Heart left ventricle (tissue), 16 donors: ENCODE measurements around the gene LRMDA. TPM values are rescaled to one million over a fixed set of nuclear protein-coding genes. Genes with fewer than 3 reads are reported as not detected.

ENCODE experiments used
- ATAC-seq, 4 donors: fragments of 200-7000 bp; cut with Tn5 transposase; one replicate each; pipeline ENCODE4 v1.9.1; 2020 to 2022; ENCODE audit warnings: moderate library complexity in 4 of 4, mild to moderate bottlenecking in 3 of 4, moderate number of reproducible peaks in 1 of 4
- DNase-seq, 5 donors: peaks; one replicate each; pipeline ENCODE4 v3.0.0-alpha.2; 2020
- H3K27ac ChIP-seq, 12 donors: fragments of 200-600 bp; sonication (generic) in 4 of 12; one replicate each; pipeline versions ENCODE4 v1.5.0 to v1.8.0; 2016 to 2022; ENCODE audit warnings: mild to moderate bottlenecking in 2 of 12
- H3K27me3 ChIP-seq, 9 donors: fragments of 200-600 bp; sonication (generic) in 2 of 9; one replicate each; pipeline versions ENCODE4 v1.5.1 to v1.8.0; 2016 to 2022; ENCODE audit warnings: mild to moderate bottlenecking in 3 of 9
- H3K36me3 ChIP-seq, 9 donors: fragments of 200-600 bp; sonication (generic) in 2 of 9; one replicate each; pipeline versions ENCODE4 v1.5.0 to v1.8.0; 2018 to 2022; ENCODE audit warnings: mild to moderate bottlenecking in 2 of 9
- H3K4me1 ChIP-seq, 12 donors: fragments of 200-600 bp; sonication (generic) in 4 of 12; one replicate each; pipeline versions ENCODE4 v1.5.0 to v1.8.0; 2016 to 2022; ENCODE audit warnings: mild to moderate bottlenecking in 3 of 12
- H3K4me3 ChIP-seq, 12 donors: fragments of 200-600 bp; sonication (generic) in 4 of 12; one replicate each; pipeline versions ENCODE4 v1.5.0 to v1.8.0; 2017 to 2022; ENCODE audit warnings: mild to moderate bottlenecking in 9 of 12, moderate library complexity in 4 of 12
- H3K9me3 ChIP-seq, 12 donors: fragments of 200-600 bp; sonication (generic) in 4 of 12; one replicate each; pipeline versions ENCODE4 v1.5.0 to v1.8.0; 2016 to 2022; ENCODE audit warnings: mild to moderate bottlenecking in 1 of 12
- POLR2A ChIP-seq, 2 donors: fragments of 450-650 bp; IDR thresholded peaks; one replicate each; pipeline ENCODE4 v1.6.1; 2017; ENCODE audit warnings: antibody characterized with exemption in 2 of 2, mild to moderate bottlenecking in 2 of 2, moderate library complexity in 2 of 2
- WGBS, 4 donors: extraction: QIAGEN DNeasy Blood & Tissue Kit in 2 of 4; methylation state at CpG; one replicate each; pipeline versions ENCODE4 v1.1.5 to v1.1.7; 2013 to 2018; 5-methylcytosine and 5-hydroxymethylcytosine counted together
- intact Hi-C, 10 donors: fragments of 100-400 bp; cut with DNase I; formaldehyde crosslinking; loops; one replicate each; pipeline versions ENCODE4 v1.11.1 to v1.14.2; 2022
- polyA plus RNA-seq, 2 donors: library from polyadenylated mRNA; stranded (reverse); fragments of 200-250 nt; gene quantifications; one replicate each; pipeline ENCODE4 v1.2.3, GENCODE V29; 2013
- total RNA-seq, 9 donors: library from RNA; depleted of rRNA in 2 of 9; stranded (reverse); fragments of >200 nt in 2 of 9; fragmentation: NEBNext Ultra II Directional in 3 of 9; extraction: Animal tissue kit (Norgen Biotek cat#: 25700) in 3 of 9; gene quantifications; one replicate each; pipeline versions ENCODE4 v1.1.0 to v1.2.4, GENCODE V29; 2016 to 2023
- TF ChIP-seq, protein P1 (sequence below), 12 donors: fragments of 200-600 bp; sonication (generic) in 4 of 12; IDR thresholded peaks; one replicate each; pipeline versions ENCODE4 v1.5.0 to v1.8.0; 2018 to 2022; ENCODE audit warnings: antibody characterized with exemption in 12 of 12, mild to moderate bottlenecking in 5 of 12
- donor health status: ischemic (EF 13 %, LVEDD 7.1; RV severe dilation, severe dysfunction).
- donor health status: healthy with polysubstance abuse.
- donor health status: DM: no; HTN: yes; CAD: no.
- donor health status: DM: no; HTN: no; CAD: no.
- donor health status: ischemic (EF 25% LVEDD 6.9; RV normal size, moderate dysfunction).
- donor health status: ischemic (EF 25% LVEDD 5.7; RV mildly dilated, moderate dysfunction).
- donor health status: healthy.
- donor health status: DM: yes; HTN: yes; CAD: no.
- donor health status: ischemic (EF 35%, LVEDD 5.7; RV mildly dilated, moderate dysfunction).
- donor health status: nonischemic (EF 11% LVEDD 7.7; RV severe dilation, severe dysfunction).
- donor health status: DM: yes; HTN: yes; CAD: no.
- donor health status: PGD.
- donor health status: ischemic (EF 29% LVEDD 5.4; RV normal size, mild dysfunction).
- donor health status: nonischemic (EF 23%, LVEDD 6.1; RV moderate dilation, normal function).

LRMDA gene
- total and polyA plus RNA-seq, 11 donors, result 2.4 to 34.4 (median 14.9) TPM

DNA sequence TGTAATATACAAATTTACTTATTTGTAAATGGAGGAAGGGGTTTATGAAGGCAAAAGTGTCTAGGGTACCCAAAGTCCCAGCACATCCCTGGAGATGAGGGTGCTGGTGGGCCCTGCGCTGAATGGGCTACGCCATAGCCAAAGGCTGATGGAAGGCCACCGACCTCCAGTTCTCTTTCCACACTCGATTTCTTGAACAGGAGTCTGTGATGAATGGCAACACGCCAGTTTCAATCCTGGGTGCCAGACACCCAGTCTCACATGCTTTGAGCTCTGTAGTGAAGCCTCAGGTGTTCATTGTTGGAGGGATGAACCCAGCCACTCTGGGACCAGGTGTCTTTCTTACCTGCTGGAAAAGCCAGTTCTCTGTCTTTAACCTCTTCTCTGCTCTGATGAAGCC is 752 bp downstream of the LRMDA start:
- no peaks in the 10 kb centered on the region for H3K36me3 ChIP-seq
- no peak for ATAC-seq
- 64 to 78% (median 72%) methylated on average over 5 of the region's 5 CpGs for WGBS, 4 donors
- peaks cover 0 to 59% (median 34%) of the 10 kb centered on the region in 12 donors for H3K4me1 ChIP-seq
- H3K27me3 ChIP-seq, result no peaks in the 10 kb centered on the region
- intact Hi-C loops, result loop anchor here in 1 of 10 donors (5.0 kb wide), 1 partner anchor 35 kb away; no protein-coding TSS in a partner anchor
- peak overlapping the region; percentile 54 to 84 (median 70) for H3K4me3 ChIP-seq
- H3K27ac ChIP-seq, result peak overlapping the region in 4 of 12 donors; percentile 75 to 92 (median 80)
- TF ChIP-seq POLR2A (IDR thresholded peaks at IDR 0.05), result no peak
- TF ChIP-seq, protein P1, sequence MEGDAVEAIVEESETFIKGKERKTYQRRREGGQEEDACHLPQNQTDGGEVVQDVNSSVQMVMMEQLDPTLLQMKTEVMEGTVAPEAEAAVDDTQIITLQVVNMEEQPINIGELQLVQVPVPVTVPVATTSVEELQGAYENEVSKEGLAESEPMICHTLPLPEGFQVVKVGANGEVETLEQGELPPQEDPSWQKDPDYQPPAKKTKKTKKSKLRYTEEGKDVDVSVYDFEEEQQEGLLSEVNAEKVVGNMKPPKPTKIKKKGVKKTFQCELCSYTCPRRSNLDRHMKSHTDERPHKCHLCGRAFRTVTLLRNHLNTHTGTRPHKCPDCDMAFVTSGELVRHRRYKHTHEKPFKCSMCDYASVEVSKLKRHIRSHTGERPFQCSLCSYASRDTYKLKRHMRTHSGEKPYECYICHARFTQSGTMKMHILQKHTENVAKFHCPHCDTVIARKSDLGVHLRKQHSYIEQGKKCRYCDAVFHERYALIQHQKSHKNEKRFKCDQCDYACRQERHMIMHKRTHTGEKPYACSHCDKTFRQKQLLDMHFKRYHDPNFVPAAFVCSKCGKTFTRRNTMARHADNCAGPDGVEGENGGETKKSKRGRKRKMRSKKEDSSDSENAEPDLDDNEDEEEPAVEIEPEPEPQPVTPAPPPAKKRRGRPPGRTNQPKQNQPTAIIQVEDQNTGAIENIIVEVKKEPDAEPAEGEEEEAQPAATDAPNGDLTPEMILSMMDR (IDR thresholded peaks at IDR 0.05), result no peak
- DNase-seq, result no peak
- no peaks in the 10 kb centered on the region for H3K9me3 ChIP-seq

DNA sequence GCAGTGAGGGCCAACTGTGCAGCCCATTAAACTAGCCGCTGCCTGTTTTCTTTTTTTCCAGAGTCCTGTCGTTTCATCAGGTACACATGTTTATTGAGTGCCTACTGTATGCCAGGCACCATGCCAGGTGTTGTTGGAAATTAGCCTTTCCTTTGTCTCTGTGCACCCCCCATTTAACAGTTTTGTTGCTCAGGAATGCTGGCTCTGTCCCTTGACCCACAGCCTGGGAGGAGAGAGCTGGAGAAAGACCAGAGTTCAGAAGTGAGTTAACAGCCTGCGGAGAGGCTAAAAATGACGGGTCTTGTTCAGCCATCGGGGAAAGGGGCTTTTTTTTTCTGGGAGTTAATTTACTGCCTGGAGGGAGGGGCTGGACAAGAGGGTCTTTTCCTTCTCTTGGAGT is 1.3 kb downstream of the LRMDA start:
- peak overlapping the region in 4 of 12 donors; percentile 3 to 81 (median 74) for H3K4me3 ChIP-seq
- H3K27me3 ChIP-seq, result no peaks in the 10 kb centered on the region
- ATAC-seq, result no peak
- H3K4me1 ChIP-seq, result peaks cover 0 to 53% (median 31%) of the 10 kb centered on the region in 12 donors
- no peak overlapping the region for H3K27ac ChIP-seq
- H3K9me3 ChIP-seq, result no peaks in the 10 kb centered on the region
- WGBS, 4 donors, result 71 to 77% (median 75%) methylated on average over 5 of the region's 5 CpGs
- intact Hi-C loops, result loop anchor here in 1 of 10 donors (5.0 kb wide), 1 partner anchor 35 kb away; no protein-coding TSS in a partner anchor
- no peak for DNase-seq
- TF ChIP-seq, protein P1 (IDR thresholded peaks at IDR 0.05), result no peak
- no peak for TF ChIP-seq POLR2A (IDR thresholded peaks at IDR 0.05)
- H3K36me3 ChIP-seq, result no peaks in the 10 kb centered on the region

DNA sequence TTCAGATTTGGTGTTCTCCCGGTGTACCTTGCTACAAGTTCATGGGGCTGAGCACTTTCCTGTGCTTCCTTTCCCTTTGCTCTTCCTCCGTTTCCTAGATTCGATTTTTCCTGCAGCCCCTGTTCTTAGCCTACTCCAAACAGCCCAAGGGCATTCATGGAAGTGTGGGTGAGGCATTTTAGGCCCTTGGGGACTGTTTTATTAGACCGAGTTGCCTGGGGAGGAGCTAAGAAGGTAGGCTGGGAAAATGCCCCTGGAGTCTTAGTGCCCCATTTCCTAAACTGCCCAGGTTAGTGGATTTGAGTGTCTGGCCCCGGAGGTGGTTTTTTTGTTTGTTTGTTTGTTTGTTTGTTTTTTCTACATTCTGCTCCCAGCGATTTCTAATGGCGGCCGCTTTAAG is 1.8 kb downstream of the LRMDA start:
- Histone ChIP-seq H3K27ac (no peak overlapping the region), H3K9me3 (no peaks in the 10 kb centered on the region), H3K4me3 (peak overlapping the region in 1 of 12 donors; percentile 12), H3K4me1 (peaks cover 0 to 49% (median 28%) of the 10 kb centered on the region in 12 donors), H3K27me3 (no peaks in the 10 kb centered on the region), H3K36me3 (peaks cover 0 to under 1% (median 0%) of the 10 kb centered on the region in 9 donors)
- no peak for DNase-seq
- WGBS, 4 donors, result 66 to 76% (median 72%) methylated on average over 8 of the region's 8 CpGs
- intact Hi-C loops, result loop anchor here in 1 of 10 donors (5.0 kb wide), 1 partner anchor 34 kb away; no protein-coding TSS in a partner anchor
- no peak for ATAC-seq
- TF ChIP-seq, protein P1 (IDR thresholded peaks at IDR 0.05), result no peak
- TF ChIP-seq POLR2A (IDR thresholded peaks at IDR 0.05), result no peak

DNA sequence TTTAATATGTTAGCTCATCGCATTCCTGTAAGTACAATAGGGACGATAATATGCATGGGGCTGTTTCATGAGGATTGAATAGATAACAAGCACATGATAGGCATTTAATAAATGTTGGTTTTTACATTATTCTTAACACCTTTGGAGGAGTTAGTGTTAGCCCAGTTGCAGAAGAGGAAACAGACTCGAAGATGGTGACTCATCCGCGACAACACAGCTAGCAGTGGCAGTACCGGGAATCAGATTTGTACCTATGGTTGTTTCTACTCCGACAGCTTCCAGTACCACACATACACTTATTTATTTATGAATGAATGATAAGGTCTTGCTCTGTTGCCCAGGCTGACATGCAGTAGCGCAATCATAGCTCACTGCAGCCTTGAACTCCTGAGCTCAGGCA is 2.9 kb downstream of the LRMDA start:
- Histone ChIP-seq H3K27me3 (no peaks in the 10 kb centered on the region), H3K4me1 (peaks cover 0 to 38% (median 23%) of the 10 kb centered on the region in 12 donors), H3K4me3 (no peak overlapping the region), H3K9me3 (no peaks in the 10 kb centered on the region), H3K36me3 (peaks cover 0 to 10% (median 0%) of the 10 kb centered on the region in 9 donors), H3K27ac (no peak overlapping the region)
- no peak for DNase-seq
- ATAC-seq, result no peak
- WGBS, 4 donors, result 88 to 93% (median 91%) methylated on average over 8 of the region's 8 CpGs
- TF ChIP-seq, protein P1 (IDR thresholded peaks at IDR 0.05), result no peak
- TF ChIP-seq POLR2A (IDR thresholded peaks at IDR 0.05), result no peak
- intact Hi-C loops, result loop anchor here in 1 of 10 donors (5.0 kb wide), 1 partner anchor 33 kb away; no protein-coding TSS in a partner anchor
